Neural cell (in vitro differentiated cells): ENCODE results near the gene COIL. TPM values are rescaled to one million over a fixed set of nuclear protein-coding genes. Genes with fewer than 3 reads are reported as not detected.

Experiments used
- H2AFZ ChIP-seq: fragments of 200-600, 300-800 bp; sonication (generic), shearing (Covaris generic); 2 replicates; pipeline ENCODE4 v1.6.0; 2014; ENCODE audit warnings: low read depth, mild to moderate bottlenecking, antibody characterized with exemption, low read length, moderate library complexity
- H3F3A ChIP-seq: fragments of 200-600 bp; shearing (Covaris generic); 2 replicates; pipeline ENCODE4 v1.6.1; 2016; ENCODE audit warnings: mild to moderate bottlenecking, moderate library complexity, mixed read lengths, antibody characterized with exemption, low read length; ENCODE audit not compliant: insufficient read depth, poor library complexity, severe bottlenecking
- H3K27ac ChIP-seq: fragments of 200-600, 300-800 bp; sonication (generic), shearing (Covaris generic); 2 replicates; pipeline ENCODE4 v1.5.1; 2014; ENCODE audit warnings: mild to moderate bottlenecking, low read length, moderate library complexity
- H3K27me3 ChIP-seq: fragments of 300-800, 200-600 bp; sonication (generic), shearing (Covaris generic); 2 replicates; pipeline ENCODE4 v1.6.0; 2014; ENCODE audit warnings: mild to moderate bottlenecking, low read depth, low read length, moderate library complexity; ENCODE audit not compliant: insufficient read depth
- H3K36me3 ChIP-seq: fragments of 300-800, 200-600 bp; sonication (generic), shearing (Covaris generic); 2 replicates; pipeline ENCODE4 v1.5.1; 2014; ENCODE audit warnings: mild to moderate bottlenecking, antibody characterized with exemption, low read length, moderate library complexity; ENCODE audit not compliant: insufficient read depth
- H3K4me2 ChIP-seq: fragments of 300-800, 200-600 bp; sonication (generic), shearing (Covaris generic); 2 replicates; pipeline ENCODE4 v1.6.0; 2014; ENCODE audit warnings: mild to moderate bottlenecking, low read length
- H3K4me3 ChIP-seq: fragments of 300-800, 200-600 bp; sonication (generic), shearing (Covaris generic); 2 replicates; pipeline ENCODE4 v1.5.1; 2014; ENCODE audit warnings: mild to moderate bottlenecking, low read length, moderate library complexity
- H3K79me2 ChIP-seq: fragments of 200-600 bp; shearing (Covaris generic); replicated peaks from 2 replicates; pipeline ENCODE4 v1.6.0; 2014; ENCODE audit warnings: mild to moderate bottlenecking, low read length, moderate library complexity; ENCODE audit not compliant: insufficient read depth
- H3K9ac ChIP-seq: fragments of 300-800, 200-600 bp; sonication (generic), shearing (Covaris generic); 2 replicates; pipeline ENCODE4 v1.6.1; 2016; ENCODE audit warnings: mild to moderate bottlenecking, low read length, mixed read lengths
- H3K9me2 ChIP-seq: fragments of 200-600 bp; shearing (Covaris generic); 2 replicates; pipeline ENCODE4 v1.6.1; 2016; ENCODE audit warnings: mild to moderate bottlenecking, low read length, mixed read lengths; ENCODE audit not compliant: insufficient read depth
- H3K9me3 ChIP-seq: fragments of 200-600, 300-800 bp; sonication (generic), shearing (Covaris generic); 2 replicates; pipeline ENCODE4 v1.6.1; 2016; ENCODE audit warnings: mild to moderate bottlenecking, mixed run types, low read length, moderate library complexity, mixed read lengths
- H4K20me1 ChIP-seq: fragments of 200-600 bp; shearing (Covaris generic); 2 replicates; pipeline ENCODE4 v1.6.1; 2016; ENCODE audit warnings: mild to moderate bottlenecking, mixed run types; ENCODE audit not compliant: insufficient read depth
- EP300 ChIP-seq: fragments of 450-650 bp; conservative IDR thresholded peaks from 2 replicates; pipeline ENCODE4 v1.6.1; 2014; ENCODE audit warnings: antibody characterized with exemption, mild to moderate bottlenecking, moderate library complexity; ENCODE audit not compliant: poor library complexity, severe bottlenecking
- EZH2 ChIP-seq: fragments of 200-600, 300-800 bp; shearing (Covaris generic), sonication (generic); IDR thresholded peaks from 2 replicates; pipeline ENCODE4 v1.6.1; 2014; ENCODE audit warnings: antibody characterized with exemption, low read length, borderline replicate concordance, mild to moderate bottlenecking; ENCODE audit not compliant: insufficient read depth, poor library complexity, severe bottlenecking
- MXI1 ChIP-seq: fragments of 450-650 bp; conservative IDR thresholded peaks from 2 replicates; pipeline ENCODE4 v1.6.1; 2014; ENCODE audit warnings: antibody characterized with exemption, mild to moderate bottlenecking; ENCODE audit not compliant: poor library complexity, severe bottlenecking
- POLR2AphosphoS5 ChIP-seq: IDR thresholded peaks from 2 replicates; pipeline ENCODE4 v1.6.1; 2012
- RAD21 ChIP-seq: fragments of 450-650 bp; conservative IDR thresholded peaks from 2 replicates; pipeline ENCODE4 v1.6.1; 2014; ENCODE audit warnings: antibody characterized with exemption, mild to moderate bottlenecking, moderate library complexity
- SMC3 ChIP-seq: fragments of 450-650 bp; conservative IDR thresholded peaks from 2 replicates; pipeline ENCODE4 v1.6.1; 2014; ENCODE audit warnings: antibody characterized with exemption, mild to moderate bottlenecking, moderate library complexity; ENCODE audit not compliant: poor library complexity
- TAF1 ChIP-seq: IDR thresholded peaks from 2 replicates; pipeline ENCODE4 v1.6.1; 2012; ENCODE audit warnings: low read depth
- polyA plus RNA-seq: library from polyadenylated mRNA; depleted of rRNA; stranded (reverse); fragments of >200 nt; gene quantifications from 2 replicates; pipeline ENCODE4 v1.2.3, GENCODE V29; 2014
- TF ChIP-seq, protein P1 (sequence below): fragments of 450-650 bp; IDR thresholded peaks from 2 replicates; pipeline ENCODE4 v1.5.1; 2014; ENCODE audit warnings: antibody characterized with exemption, mild to moderate bottlenecking, moderate library complexity; ENCODE audit not compliant: poor library complexity, severe bottlenecking
- TF ChIP-seq, protein P2 (sequence below): IDR thresholded peaks from 2 replicates; pipeline ENCODE4 v1.6.1; 2012; ENCODE audit warnings: borderline replicate concordance

COIL gene
- polyA plus RNA-seq, 1 donor from 2014 or later = 39.1 TPM

DNA sequence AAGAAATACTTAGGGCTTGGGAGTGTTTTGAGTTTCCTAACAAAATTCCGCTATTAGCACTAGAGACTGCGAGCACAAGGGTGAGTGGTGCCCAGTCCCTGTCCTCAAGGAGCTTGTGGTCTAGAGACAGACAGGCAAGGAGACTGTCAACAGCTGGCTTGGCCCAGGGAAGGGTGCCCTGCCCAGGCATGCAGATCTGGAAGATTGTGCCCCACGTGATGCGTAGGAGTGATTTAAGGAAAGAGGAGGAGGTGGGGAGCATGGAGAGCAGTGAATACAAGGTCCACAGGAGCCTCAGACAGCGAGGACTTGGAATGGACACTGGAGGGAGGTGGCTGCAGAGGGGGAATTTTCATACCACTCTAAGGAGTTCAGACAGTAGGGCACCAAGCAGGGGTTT is 42.1 kb upstream of the COIL start:
- no peak overlapping the region for H3K4me3 ChIP-seq
- no peak for TF ChIP-seq TAF1
- TF ChIP-seq MXI1 = no peak
- TF ChIP-seq SMC3 = no peak
- TF ChIP-seq, protein P1, sequence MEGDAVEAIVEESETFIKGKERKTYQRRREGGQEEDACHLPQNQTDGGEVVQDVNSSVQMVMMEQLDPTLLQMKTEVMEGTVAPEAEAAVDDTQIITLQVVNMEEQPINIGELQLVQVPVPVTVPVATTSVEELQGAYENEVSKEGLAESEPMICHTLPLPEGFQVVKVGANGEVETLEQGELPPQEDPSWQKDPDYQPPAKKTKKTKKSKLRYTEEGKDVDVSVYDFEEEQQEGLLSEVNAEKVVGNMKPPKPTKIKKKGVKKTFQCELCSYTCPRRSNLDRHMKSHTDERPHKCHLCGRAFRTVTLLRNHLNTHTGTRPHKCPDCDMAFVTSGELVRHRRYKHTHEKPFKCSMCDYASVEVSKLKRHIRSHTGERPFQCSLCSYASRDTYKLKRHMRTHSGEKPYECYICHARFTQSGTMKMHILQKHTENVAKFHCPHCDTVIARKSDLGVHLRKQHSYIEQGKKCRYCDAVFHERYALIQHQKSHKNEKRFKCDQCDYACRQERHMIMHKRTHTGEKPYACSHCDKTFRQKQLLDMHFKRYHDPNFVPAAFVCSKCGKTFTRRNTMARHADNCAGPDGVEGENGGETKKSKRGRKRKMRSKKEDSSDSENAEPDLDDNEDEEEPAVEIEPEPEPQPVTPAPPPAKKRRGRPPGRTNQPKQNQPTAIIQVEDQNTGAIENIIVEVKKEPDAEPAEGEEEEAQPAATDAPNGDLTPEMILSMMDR = no peak
- TF ChIP-seq, protein P2, sequence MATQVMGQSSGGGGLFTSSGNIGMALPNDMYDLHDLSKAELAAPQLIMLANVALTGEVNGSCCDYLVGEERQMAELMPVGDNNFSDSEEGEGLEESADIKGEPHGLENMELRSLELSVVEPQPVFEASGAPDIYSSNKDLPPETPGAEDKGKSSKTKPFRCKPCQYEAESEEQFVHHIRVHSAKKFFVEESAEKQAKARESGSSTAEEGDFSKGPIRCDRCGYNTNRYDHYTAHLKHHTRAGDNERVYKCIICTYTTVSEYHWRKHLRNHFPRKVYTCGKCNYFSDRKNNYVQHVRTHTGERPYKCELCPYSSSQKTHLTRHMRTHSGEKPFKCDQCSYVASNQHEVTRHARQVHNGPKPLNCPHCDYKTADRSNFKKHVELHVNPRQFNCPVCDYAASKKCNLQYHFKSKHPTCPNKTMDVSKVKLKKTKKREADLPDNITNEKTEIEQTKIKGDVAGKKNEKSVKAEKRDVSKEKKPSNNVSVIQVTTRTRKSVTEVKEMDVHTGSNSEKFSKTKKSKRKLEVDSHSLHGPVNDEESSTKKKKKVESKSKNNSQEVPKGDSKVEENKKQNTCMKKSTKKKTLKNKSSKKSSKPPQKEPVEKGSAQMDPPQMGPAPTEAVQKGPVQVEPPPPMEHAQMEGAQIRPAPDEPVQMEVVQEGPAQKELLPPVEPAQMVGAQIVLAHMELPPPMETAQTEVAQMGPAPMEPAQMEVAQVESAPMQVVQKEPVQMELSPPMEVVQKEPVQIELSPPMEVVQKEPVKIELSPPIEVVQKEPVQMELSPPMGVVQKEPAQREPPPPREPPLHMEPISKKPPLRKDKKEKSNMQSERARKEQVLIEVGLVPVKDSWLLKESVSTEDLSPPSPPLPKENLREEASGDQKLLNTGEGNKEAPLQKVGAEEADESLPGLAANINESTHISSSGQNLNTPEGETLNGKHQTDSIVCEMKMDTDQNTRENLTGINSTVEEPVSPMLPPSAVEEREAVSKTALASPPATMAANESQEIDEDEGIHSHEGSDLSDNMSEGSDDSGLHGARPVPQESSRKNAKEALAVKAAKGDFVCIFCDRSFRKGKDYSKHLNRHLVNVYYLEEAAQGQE = no peak
- TF ChIP-seq RAD21 = no peak
- no peak for TF ChIP-seq EP300
- no peak for TF ChIP-seq POLR2AphosphoS5
- no peak for TF ChIP-seq EZH2
- H3K9me3 ChIP-seq = no peaks in the 10 kb centered on the region

DNA sequence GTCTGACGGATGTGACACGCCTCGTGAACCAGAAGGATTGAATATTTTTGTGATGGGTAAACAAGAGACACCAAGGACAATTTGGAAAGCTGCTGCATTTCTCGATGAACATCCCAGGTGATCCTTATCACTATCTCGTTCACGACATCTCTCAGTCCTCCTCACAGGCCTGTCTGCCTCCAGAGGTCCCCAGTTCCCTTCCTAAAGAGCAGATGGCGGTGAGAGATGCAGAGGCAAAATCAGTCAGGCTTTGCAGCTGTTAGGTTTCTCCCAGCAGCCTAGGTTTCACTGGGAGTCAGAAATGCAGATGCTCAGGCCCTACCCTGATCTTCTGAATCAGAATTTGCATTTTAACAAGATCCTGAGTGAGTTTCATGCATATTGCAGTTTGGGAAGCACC is 40.7 kb upstream of the COIL start:
- Histone ChIP-seq H3K27ac (no peak overlapping the region), H3K36me3 (no peaks in the 10 kb centered on the region), H3K27me3 (no peaks in the 10 kb centered on the region), H3K9ac (no peak overlapping the region), H4K20me1 (no peaks in the 10 kb centered on the region), H3K9me2 (no peaks in the 10 kb centered on the region), H3K4me3 (no peak overlapping the region), H3F3A (no peaks in the 10 kb centered on the region), H3K79me2 (no peaks in the 10 kb centered on the region), H3K4me2 (no peak overlapping the region), H3K9me3 (no peaks in the 10 kb centered on the region), H2AFZ (no peak overlapping the region)
- TF ChIP-seq EZH2 = no peak
- TF ChIP-seq POLR2AphosphoS5 = no peak
- TF ChIP-seq TAF1 = no peak
- TF ChIP-seq EP300 = no peak
- TF ChIP-seq, protein P2 = no peak
- TF ChIP-seq, protein P1 = no peak
- no peak for TF ChIP-seq MXI1
- no peak for TF ChIP-seq SMC3
- no peak for TF ChIP-seq RAD21

More for the DNA sequence above, 42.1 kb upstream of the COIL start:
- H3K9me2 ChIP-seq = no peaks in the 10 kb centered on the region
- no peaks in the 10 kb centered on the region for H3F3A ChIP-seq
- H3K79me2 ChIP-seq = no peaks in the 10 kb centered on the region
- no peaks in the 10 kb centered on the region for H3K27me3 ChIP-seq
- no peaks in the 10 kb centered on the region for H4K20me1 ChIP-seq
- H3K9ac ChIP-seq = no peak overlapping the region
- no peak overlapping the region for H3K27ac ChIP-seq
- no peak overlapping the region for H3K4me2 ChIP-seq
- no peaks in the 10 kb centered on the region for H3K36me3 ChIP-seq
- no peak overlapping the region for H2AFZ ChIP-seq
